ENCODE data around the gene DOCK4.

DOCK4 gene

GRCh38 chr7:112047421-112047820, 158.8 kb downstream of the DOCK4 start:
- no peak for DNase-seq

DNA sequence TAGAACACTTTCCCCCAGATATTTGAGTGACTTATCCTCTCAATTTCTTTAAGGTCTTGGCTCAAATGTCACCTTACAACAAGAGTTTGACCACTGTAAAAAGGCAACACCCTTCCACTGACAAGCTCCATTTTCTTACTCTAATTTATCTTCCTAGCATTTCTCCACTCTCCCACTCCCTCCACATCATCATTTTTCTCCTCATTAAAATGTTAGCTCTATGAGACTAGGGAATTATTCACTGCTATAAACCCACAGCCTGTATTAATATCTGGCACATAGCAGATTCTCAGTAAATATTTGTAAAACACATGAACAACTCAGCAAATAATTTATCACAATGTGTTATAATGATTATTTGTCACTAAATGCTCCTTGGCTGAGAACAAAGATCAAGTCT, 161.0 kb downstream of the DOCK4 start:
- no peak for DNase-seq

DNA sequence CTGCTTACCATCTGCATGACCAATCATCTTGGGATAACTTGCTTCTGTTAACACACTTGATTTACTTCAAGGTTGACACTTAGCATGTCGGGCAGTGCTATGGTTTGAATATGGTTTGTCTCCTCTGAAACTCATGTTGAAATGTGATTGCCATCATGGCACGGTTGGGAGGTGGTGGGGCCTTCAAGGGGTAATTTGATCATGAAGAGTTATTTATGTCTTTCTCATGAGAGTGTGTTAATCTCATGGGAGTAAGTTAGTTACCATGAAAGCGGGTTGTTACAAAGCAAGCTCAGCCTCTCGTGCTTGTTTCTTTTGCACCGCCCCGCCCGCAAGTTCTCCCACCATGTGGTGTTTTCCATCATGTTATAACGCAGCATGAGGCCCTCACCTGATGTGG, 163.6 kb downstream of the DOCK4 start:
- DNase-seq: no peak

- DNase-seq: no peak
Measured at GRCh38 chr7:112038353-112038752, 167.8 kb downstream of the DOCK4 start.

GRCh38 chr7:112036071-112036470, 170.1 kb downstream of the DOCK4 start:
- no peak for DNase-seq

DNA sequence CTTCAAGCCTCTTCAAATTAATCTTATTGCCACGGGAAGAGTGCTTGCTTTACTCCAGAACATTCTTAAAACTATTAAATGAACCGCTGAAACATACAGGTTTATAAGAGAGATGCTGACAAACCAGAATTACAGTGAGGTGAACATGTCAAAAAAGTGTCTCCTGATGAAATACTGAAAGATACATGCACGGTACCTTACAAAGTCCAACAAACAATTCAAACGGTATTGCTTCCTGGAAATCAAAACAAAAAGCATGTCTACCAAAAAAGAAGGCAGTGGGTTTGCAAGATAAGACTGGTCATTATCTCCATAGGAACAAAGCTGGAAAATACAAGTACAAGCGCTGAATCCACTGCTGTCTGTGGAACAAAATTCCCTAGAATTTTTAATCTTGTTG, 174.5 kb downstream of the DOCK4 start:
- DNase-seq: no peak

DNA sequence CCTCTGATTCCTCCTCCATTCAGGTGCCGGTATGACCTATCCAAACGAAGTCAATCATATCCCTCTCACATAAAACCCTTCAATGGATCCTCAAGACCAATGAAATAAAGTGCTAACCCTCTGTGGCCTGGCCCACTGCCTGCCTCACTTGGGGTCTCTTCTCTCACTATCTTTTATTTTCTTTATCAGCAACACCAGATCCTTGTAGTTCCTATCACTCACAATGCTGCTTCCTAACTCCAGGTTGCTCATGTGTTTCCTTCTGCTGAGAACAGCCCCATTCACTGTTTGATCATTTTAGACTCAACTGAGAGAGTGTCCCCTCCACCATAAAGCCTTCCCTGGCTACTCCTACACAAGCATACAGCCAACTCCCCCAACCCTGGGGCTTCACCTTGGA, 180.6 kb downstream of the DOCK4 start:
- DNase-seq: no peak

- no peak for DNase-seq
Measured at GRCh38 chr7:112023786-112024185, 182.4 kb downstream of the DOCK4 start.

DNA sequence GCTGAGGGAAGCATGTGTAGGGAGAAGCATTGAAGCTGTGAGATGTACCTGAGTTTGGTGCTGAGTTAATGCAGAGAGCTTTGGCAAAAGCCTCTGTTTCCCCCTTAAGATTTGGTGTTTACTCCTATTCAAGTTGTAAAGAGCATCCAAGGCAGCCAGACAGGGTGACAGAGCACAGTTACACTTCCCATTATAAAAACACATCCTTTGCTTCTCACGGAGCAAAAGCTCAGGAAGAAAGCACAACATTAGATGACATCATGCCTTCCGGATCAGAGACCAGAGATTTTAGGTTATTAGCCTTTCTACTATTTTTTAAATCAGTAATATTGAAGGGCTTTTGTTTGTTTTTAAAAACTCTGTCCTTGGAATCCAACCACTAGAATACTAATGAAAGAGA, 182.9 kb downstream of the DOCK4 start:
- no peak for DNase-seq

- DNase-seq: no peak
Measured at GRCh38 chr7:112022128-112022527, 184.1 kb downstream of the DOCK4 start.

GRCh38 chr7:112021379-112022044, 184.7 kb downstream of the DOCK4 start:
- DNase-seq: no peak

DNA sequence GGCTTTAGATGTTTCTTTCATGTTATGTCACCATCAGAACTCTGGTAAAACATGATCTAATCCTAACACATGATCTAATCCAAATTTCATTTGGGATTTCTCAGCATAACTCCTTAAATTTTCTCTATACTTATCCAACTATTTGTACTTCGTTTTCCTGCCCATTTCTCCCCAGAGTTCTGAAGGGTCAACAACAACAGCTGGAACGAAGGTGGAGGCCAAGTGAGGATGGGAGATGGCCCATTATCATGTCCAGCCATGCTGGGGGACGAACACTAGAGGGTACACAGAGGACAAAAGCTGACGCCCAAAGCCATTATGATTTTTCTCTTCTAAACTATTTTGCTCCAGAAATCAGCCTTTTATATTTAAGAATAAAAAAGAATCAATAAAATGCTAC, 185.4 kb downstream of the DOCK4 start:
- DNase-seq: no peak

DNA sequence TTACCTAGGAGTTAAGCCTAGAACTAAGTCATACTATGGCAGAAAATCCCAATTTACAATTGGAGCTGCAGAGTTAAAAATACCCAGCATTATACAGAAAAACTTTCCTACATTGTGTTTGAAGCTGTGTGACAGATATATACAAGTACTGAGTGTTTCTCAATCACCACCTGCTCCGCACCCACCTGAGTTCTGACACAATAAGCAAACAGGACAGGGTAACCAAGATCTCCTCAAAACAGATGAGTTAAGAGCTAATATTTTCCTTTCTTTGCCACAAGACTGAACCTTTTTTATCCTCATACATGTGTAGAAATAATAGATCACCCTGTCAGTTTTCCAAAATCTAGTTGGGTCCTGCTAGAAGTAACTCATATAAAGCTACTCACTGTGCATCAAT, 186.3 kb downstream of the DOCK4 start:
- no peak for DNase-seq

- DNase-seq: no peak
Measured at GRCh38 chr7:112018305-112019030, 187.7 kb downstream of the DOCK4 start.

DNA sequence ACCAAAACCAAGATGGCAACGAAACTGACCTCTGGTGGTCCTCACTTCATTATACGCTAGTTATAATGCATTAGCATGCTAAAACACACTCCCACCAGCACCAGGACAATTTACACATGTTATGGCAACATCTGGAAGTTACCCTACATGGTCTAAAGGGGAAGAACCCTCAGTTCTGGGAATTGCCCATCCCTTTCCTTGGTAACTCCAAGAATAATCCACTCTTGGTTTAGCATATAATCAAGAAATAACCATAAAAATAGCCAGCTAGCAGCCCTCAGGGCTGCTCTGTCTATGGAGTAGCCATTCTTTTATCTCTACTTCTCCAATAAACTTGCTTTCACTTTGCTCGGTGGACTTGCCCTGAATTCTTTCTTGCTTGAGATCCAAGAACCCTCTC, 191.1 kb downstream of the DOCK4 start:
- DNase-seq: no peak

DNA sequence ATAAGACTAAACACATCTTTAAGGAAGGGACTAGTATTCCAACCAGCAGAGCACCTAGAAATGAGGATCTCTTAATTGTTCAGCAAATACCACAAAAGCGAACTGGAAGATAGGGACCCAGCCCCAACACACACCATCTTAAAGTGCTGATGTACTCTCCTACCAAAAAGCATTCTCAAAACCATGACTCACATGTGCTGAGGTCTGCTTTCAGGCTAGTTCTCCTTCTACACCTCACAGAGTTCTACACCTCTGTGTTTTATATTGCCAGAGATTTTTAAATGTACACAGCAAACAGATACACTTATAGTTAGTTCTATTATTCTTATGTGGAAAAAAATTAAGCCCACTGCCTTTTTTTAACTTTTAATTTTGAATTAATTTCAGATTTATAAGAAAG, 191.9 kb downstream of the DOCK4 start:
- DNase-seq: no peak

GRCh38 chr7:112013274-112013673, 192.9 kb downstream of the DOCK4 start:
- no peak for DNase-seq

DNA sequence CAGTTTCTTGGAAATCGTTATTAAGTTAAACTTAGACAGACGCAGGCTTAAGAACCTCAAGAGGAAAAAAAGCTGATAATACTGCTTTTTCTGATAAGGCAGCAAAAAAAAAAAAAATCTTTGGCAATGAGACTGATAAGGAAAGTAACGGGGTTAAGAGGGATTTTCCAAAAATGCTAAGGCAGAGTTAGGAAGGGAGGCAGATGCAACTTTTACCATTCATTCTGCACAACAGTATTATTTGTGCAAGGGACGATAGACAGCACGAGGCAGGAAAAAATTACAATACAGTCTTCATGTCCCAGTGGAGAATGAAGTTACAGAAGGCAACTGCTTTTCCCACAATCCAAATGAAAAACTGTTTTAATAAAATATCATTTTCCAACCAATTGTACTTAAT, 194.0 kb downstream of the DOCK4 start:
- DNase-seq: no peak

GRCh38 chr7:112010994-112011393, 195.2 kb downstream of the DOCK4 start:
- no peak for DNase-seq

DNA sequence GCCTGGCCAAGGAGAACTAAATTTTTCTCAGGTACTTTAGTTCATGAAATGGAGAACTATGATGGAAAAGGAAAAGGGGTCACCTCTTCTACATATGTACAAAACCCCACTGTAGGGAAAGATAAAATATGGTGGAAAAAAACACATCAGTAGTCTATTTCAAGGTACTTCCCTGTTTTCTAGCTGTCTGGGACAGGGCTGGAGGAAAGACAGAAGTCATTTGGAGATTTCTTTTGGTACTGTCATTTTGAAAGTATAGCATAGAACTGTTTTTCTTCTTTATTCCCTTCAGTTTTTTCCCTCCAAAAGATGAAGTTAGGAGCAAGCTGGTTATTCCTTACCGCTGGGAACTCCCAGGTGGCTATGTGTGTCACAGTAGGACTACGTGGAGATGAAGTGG, 196.1 kb downstream of the DOCK4 start:
- no peak for DNase-seq

DNA sequence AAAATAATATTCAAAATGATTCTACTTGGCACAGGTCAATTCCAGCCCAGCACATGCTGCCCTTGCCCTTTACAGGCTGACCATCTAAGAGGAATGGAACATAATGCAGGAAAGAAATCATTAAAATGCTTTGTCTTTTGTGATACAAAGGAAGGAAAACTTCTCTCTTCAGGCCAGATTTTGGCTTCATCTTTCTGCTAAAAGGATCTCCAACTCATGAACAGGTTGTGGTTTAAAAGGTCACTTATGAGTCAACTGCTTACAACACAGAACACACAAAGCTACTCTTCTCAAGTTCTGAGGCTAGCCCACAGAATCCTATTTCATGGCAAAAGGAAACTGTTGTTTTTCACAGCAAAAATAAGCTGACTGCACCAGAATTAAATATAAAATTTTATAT, 197.1 kb downstream of the DOCK4 start:
- DNase-seq: no peak

DNA sequence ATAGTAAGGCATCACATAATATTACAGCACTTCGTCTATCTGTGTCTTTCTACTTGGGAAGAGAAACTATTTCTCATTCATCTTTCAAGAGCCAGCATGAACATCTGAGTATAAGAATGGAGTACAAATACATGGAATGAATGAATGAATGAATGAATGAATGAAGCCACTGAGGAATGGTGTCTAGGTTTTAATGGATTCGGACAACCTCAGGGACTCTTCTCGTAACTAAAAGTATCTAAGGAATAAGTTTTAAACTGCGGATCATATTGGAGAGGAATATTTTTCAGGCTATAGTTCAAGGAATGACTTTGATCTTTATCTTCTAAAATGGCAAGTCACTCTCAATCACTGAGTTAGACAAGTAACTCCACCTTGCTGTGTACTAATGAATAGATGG, 199.0 kb downstream of the DOCK4 start:
- DNase-seq: no peak

DNA sequence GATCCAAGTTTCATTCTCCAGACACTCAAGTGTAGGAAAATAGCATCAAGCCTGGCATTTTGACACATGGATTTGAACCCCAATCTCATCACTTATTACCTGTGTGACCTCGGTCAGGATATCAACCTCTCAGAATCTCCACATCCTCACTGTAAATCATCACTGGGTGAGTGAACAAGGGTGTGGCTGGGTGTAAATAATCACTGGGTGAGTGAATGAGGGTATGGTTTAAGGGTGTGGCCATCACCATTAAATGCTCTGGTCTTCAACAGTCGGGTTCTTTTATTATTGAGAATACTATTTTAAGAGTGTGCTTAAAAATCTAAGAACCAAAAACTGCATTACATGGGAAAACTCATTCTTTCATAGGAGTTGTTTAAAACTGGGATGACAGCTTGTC, 200.1 kb downstream of the DOCK4 start:
- no peak for DNase-seq

GRCh38 chr7:112005205-112005775, 200.9 kb downstream of the DOCK4 start:
- DNase-seq: no peak
